Mucosa of rectum (tissue), 2 donors: ENCODE results near the gene GLUD1.
"Not testable (repeated sequence)": the region's sequence is repeated elsewhere in the genome, so short reads cannot be mapped to it uniquely, and the experiment has no call there.

Experiments
- H3K27ac ChIP-seq, 2 donors: one replicate each; pipeline ENCODE4 v1.7.0; 2013; ENCODE audit warnings: inconsistent platforms in 2 of 2, low read depth in 2 of 2, low read length in 2 of 2
- H3K27me3 ChIP-seq, 2 donors: one replicate each; pipeline ENCODE4 v1.7.0; 2013; ENCODE audit warnings: low read length in 2 of 2; ENCODE audit not compliant: control insufficient read depth in 2 of 2, insufficient read depth in 2 of 2
- H3K36me3 ChIP-seq, 2 donors: one replicate each; pipeline ENCODE4 v1.7.0; 2013; ENCODE audit warnings: low read length in 2 of 2; ENCODE audit not compliant: control insufficient read depth in 2 of 2, insufficient read depth in 2 of 2
- H3K4me1 ChIP-seq, 2 donors: one replicate each; pipeline ENCODE4 v1.7.0; 2013; ENCODE audit warnings: low read length in 2 of 2, mild to moderate bottlenecking in 1 of 2; ENCODE audit not compliant: control insufficient read depth in 2 of 2, insufficient read depth in 2 of 2
- H3K4me3 ChIP-seq, 2 donors: one replicate each; pipeline ENCODE4 v1.7.0; 2013; ENCODE audit warnings: low read length in 2 of 2
- H3K9ac ChIP-seq, 2 donors: one replicate each; pipeline ENCODE4 v1.7.0; 2013; ENCODE audit warnings: low read length in 2 of 2, low read depth in 1 of 2, mild to moderate bottlenecking in 1 of 2
- H3K9me3 ChIP-seq, 2 donors: one replicate each; pipeline ENCODE4 v1.7.0; 2013; ENCODE audit warnings: low read length in 2 of 2; ENCODE audit not compliant: control insufficient read depth in 2 of 2
- donor health status: healthy.
- donor health status: Normal muscosa, but diverticular disease.

Gene GLUD1

GRCh38 chr10:87053111-87053510 lies 41.5 kb downstream of the GLUD1 start:
- Histone ChIP-seq H3K9me3 (no peaks in the 10 kb centered on the region), H3K36me3 (peaks cover 56 to 60% of the 10 kb centered on the region in 2 donors), H3K9ac (no peak overlapping the region), H3K4me1 (no peaks in the 10 kb centered on the region), H3K4me3 (no peak overlapping the region), H3K27me3 (no peaks in the 10 kb centered on the region), H3K27ac (no peak overlapping the region)

GRCh38 chr10:87045434-87045938 lies 49.2 kb downstream of the GLUD1 start:
- Histone ChIP-seq H3K9me3 (no peaks in the 10 kb centered on the region), H3K9ac (no peak overlapping the region), H3K27ac (no peak overlapping the region), H3K4me3 (no peak overlapping the region), H3K4me1 (no peaks in the 10 kb centered on the region), H3K27me3 (no peaks in the 10 kb centered on the region), H3K36me3 (peaks cover 8 to 21% of the 10 kb centered on the region in 2 donors)

GRCh38 chr10:87043579-87043978 lies 51.1 kb downstream of the GLUD1 start:
- H3K4me3 ChIP-seq, result not testable (repeated sequence)

DNA sequence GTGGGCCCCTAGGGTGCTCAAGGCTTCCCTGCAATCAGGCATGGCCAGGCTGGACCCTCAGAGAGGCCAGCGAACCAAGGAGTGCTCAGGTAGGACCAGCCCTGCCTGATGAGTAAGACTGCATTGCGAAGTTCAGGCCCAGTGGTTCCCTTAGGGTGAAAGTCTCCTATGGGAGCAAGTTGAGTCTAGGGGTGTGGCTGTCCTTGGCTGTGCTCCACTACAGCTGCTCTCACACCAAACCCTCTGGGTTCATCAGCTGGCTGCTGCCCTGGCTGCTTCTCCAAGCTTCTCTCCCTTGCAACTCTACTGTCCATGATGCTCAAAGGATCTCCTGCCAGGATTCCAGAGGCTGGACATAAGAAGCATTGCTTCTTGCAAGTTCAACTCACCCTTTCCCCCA lies 55.9 kb downstream of the GLUD1 start:
- H3K9ac ChIP-seq, result no peak overlapping the region
- H3K4me1 ChIP-seq, result peaks cover 0 to 2% of the 10 kb centered on the region in 2 donors
- H3K27ac ChIP-seq, result no peak overlapping the region
- no peaks in the 10 kb centered on the region for H3K27me3 ChIP-seq
- H3K36me3 ChIP-seq, result no peaks in the 10 kb centered on the region
- no peaks in the 10 kb centered on the region for H3K9me3 ChIP-seq
- H3K4me3 ChIP-seq, result no peak overlapping the region

More at GRCh38 chr10:87043579-87043978, 51.1 kb downstream of the GLUD1 start:
- H3K36me3 ChIP-seq, result peaks cover 0 to 14% of the 10 kb centered on the region in 2 donors
- not testable (repeated sequence) for H3K9ac ChIP-seq, H3K9me3 ChIP-seq, H3K4me1 ChIP-seq, H3K27me3 ChIP-seq, H3K27ac ChIP-seq

- Histone ChIP-seq H3K9ac (no peak overlapping the region), H3K9me3 (no peaks in the 10 kb centered on the region), H3K27ac (no peak overlapping the region), H3K36me3 (no peaks in the 10 kb centered on the region), H3K4me1 (peaks cover 0 to 2% of the 10 kb centered on the region in 2 donors), H3K4me3 (no peak overlapping the region), H3K27me3 (no peaks in the 10 kb centered on the region)
Observed at GRCh38 chr10:87038286-87038717, 56.3 kb downstream of the GLUD1 start.

GRCh38 chr10:87036623-87037022 lies 58.0 kb downstream of the GLUD1 start:
- Histone ChIP-seq H3K27me3 (no peaks in the 10 kb centered on the region), H3K9ac (no peak overlapping the region), H3K36me3 (no peaks in the 10 kb centered on the region), H3K4me1 (peaks cover 0 to 2% of the 10 kb centered on the region in 2 donors), H3K9me3 (no peaks in the 10 kb centered on the region), H3K27ac (no peak overlapping the region), H3K4me3 (no peak overlapping the region)

DNA sequence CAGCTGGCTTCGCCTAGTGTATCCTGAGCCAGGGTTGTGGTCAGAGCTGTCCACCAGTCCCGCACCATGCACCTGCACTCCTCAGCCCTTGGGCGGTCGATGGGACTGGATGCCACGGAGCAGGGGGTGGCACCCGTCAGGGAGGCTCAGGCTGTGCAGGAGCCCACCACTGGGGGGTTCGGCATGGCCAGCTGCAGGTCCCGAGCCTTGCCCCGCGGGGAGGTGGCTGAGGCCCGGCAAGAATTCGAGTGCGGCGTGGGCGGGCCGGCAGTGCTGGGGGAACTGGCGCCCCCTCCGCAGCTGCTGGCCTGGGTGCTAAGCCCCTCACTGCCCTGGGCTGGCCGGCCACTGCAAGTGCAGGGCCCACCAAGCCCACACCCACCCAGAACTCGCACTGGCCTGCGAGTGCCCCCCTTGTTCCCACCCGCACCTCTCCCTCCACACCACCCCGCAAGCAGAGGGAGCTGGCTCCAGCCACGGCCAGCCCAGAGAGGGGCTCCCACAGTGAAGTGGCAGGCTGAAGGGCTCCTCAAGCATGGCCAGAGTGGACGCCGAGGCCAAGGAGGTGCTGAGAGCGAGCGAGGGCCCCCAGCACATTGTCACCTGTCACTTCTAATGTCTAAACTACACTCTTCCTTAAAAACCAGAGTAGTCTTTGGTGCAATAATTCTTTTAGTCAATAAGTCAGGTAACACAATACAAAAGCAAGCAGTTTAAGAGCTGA lies 63.6 kb downstream of the GLUD1 start:
- Histone ChIP-seq H3K27me3 (no peaks in the 10 kb centered on the region), H3K4me1 (no peaks in the 10 kb centered on the region), H3K9ac (no peak overlapping the region), H3K9me3 (no peaks in the 10 kb centered on the region), H3K4me3 (no peak overlapping the region), H3K27ac (no peak overlapping the region), H3K36me3 (no peaks in the 10 kb centered on the region)

GRCh38 chr10:87030419-87030818 lies 64.2 kb downstream of the GLUD1 start:
- H3K9me3 ChIP-seq, H3K27ac ChIP-seq, H3K4me1 ChIP-seq, H3K9ac ChIP-seq, H3K27me3 ChIP-seq, H3K36me3 ChIP-seq, H3K4me3 ChIP-seq: not testable (repeated sequence)

DNA sequence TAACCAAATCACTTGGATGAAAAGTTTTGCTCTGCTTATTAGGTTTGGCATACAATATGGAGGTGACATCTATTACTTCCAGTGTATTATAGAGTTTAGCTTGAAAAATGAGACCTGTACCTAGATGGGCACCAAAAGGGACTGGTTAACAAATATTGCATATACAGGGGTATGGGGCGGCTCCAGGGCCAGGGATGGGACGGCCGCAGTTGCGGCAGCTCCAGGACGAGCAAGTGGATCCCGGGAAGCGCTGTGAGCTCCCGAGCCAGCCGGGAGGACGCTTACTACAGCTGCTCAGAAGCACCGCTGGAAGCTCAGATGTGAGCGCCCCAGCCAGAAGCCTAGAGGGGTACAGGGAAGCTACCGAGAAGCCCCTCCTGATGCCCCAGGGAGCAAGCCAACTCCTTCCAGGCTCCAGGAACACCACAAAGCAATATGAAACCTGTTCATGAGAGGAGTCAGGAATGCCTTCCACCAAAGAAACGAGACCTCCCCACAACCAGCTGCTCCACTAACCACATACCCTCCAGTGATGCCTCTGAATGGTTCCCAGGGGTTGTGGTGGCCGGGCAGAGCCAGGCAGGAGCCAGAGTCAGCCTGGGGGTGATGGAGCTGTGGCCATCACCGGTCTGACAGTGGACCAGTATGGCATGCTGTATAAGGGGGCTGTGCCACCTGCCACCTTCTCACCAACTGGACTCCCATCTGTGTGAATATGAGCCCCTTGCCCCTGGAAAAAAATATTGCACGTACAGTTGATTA lies 67.7 kb downstream of the GLUD1 start:
- H3K4me3 ChIP-seq, H3K9ac ChIP-seq, H3K9me3 ChIP-seq, H3K4me1 ChIP-seq, H3K36me3 ChIP-seq, H3K27me3 ChIP-seq, H3K27ac ChIP-seq: not testable (repeated sequence)

DNA sequence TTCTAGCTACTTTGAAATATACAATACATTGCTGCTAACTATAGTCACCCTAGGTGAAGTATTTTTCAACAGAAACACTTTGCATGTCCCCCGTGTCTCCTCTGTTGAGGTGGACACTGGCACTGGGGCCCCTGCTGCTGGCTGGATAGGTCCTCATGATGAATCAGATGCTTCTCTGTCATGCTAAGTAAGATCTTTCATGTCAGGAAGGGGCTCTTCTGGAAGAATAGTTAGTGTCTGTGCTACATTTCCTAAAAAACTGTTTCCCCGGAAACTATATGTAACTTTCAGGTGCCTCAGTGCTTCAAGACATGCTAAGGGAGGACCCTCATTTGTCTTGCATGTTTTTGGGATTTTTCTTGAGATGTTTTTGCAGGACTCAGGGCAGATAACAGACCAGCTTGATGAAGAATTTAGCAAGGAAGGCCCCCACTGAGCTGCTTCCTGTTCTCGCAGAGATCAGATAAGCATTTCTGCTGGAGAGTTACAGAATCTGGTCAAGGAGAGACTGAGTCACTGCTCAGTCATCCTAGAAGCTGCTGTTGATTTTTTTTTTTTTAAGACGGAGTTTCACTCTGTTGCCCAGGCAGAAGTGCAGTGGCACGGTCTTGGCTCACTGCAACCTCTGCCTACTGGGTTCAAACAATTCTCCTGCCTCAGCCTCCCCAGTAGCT lies 69.2 kb downstream of the GLUD1 start:
- H3K27me3 ChIP-seq, H3K36me3 ChIP-seq, H3K9ac ChIP-seq, H3K4me3 ChIP-seq, H3K9me3 ChIP-seq, H3K27ac ChIP-seq, H3K4me1 ChIP-seq: not testable (repeated sequence)
